ENCODE data around the gene SBF2.
A peak's percentile ranks its signal among the peaks of the same experiment; 100 is the strongest.

SBF2 gene

DNA sequence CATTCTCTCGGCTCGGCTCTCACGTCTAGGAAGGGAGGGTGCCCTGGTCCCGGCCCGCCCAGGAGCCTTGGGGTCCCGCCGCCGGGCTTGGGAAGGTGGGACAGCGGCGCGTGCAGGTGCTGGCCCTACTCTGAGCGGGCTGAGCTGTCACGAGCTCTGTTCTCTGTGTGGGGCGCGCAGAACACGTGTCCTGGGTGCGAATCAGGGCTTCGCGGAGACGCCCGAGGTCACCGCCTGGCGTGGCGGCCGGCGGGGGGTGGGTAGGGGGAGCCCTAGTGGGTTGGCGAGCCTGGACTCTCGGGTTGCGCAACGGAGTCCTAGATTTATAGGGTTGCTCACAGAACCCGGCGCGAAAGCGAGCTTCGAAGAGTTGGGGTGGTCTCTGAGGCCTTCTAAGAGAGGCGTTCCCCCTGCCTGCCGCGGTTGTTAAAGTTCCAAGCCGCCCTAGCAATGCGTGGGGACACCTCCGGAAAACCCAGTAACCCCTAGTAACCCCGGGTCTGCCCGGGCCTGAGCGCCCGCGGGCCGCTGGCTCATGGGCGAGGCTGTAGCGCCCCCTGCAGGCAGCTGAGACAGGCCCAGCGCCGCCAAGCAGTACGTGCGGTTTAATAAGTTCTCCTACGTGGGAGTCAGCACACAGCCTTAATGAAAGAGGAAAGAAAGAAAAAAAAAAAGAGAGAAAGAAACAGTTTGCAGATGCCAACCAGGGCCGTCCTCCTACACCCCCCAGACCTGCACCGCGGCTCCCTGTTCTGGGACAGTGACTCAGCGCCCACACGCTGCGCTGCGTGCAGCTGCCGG, 13.6 kb upstream of the SBF2 start:
- H2AFZ ChIP-seq (ENCODE audit: low read depth, low read length) = peak overlapping the region; percentile 85
- H3K36me3 ChIP-seq (replicated peaks; ENCODE audit: low read depth, low read length) = peaks cover 12% of the 10 kb centered on the region
- no peaks in the 10 kb centered on the region for H4K20me1 ChIP-seq (ENCODE audit: insufficient read depth, low read length)
- peak overlapping the region; percentile 78 for H3K4me3 ChIP-seq (ENCODE audit: low read length)
- TF ChIP-seq, protein P1, sequence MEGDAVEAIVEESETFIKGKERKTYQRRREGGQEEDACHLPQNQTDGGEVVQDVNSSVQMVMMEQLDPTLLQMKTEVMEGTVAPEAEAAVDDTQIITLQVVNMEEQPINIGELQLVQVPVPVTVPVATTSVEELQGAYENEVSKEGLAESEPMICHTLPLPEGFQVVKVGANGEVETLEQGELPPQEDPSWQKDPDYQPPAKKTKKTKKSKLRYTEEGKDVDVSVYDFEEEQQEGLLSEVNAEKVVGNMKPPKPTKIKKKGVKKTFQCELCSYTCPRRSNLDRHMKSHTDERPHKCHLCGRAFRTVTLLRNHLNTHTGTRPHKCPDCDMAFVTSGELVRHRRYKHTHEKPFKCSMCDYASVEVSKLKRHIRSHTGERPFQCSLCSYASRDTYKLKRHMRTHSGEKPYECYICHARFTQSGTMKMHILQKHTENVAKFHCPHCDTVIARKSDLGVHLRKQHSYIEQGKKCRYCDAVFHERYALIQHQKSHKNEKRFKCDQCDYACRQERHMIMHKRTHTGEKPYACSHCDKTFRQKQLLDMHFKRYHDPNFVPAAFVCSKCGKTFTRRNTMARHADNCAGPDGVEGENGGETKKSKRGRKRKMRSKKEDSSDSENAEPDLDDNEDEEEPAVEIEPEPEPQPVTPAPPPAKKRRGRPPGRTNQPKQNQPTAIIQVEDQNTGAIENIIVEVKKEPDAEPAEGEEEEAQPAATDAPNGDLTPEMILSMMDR (IDR thresholded peaks at IDR 0.05; ENCODE audit: low read depth, low read length) = peak; percentile 98
- TF ChIP-seq EZH2phosphoT487 (IDR thresholded peaks at IDR 0.05; ENCODE audit: low read depth) = no peak
- peak overlapping the region; percentile 66 for H3K27ac ChIP-seq (ENCODE audit: low read length)
- peaks cover 73% of the 10 kb centered on the region for H3K27me3 ChIP-seq (ENCODE audit: low read depth, low read length)
- peak overlapping the region; percentile 70 for H3K9ac ChIP-seq (ENCODE audit: low read length)
- 0 out of 2 replicates have a peak, but pooled peaks cover 4% of the 10 kb centered on the region for H3K9me3 ChIP-seq (ENCODE audit: insufficient read depth, low read length)
- peaks cover 48% of the 10 kb centered on the region for H3K4me1 ChIP-seq (ENCODE audit: low read length)
- peak overlapping the region; percentile 93 for H3K4me2 ChIP-seq (ENCODE audit: low read length)
- H3K79me2 ChIP-seq (ENCODE audit: low read length) = no peaks in the 10 kb centered on the region

DNA sequence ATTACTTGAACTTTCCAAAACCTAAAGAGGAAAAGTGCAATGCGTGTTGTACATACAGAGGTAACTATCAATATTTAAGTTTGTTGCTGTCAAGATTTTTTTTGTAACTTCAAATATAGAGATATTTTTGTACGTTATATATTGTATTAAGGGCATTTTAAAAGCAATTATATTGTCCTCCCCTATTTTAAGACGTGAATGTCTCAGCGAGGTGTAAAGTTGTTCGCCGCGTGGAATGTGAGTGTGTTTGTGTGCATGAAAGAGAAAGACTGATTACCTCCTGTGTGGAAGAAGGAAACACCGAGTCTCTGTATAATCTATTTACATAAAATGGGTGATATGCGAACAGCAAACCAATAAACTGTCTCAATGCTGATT, 13.0 kb upstream of the SBF2 start:
- H3K4me2 ChIP-seq (ENCODE audit: low read length) = peak overlapping the region; percentile 93
- no peak for TF ChIP-seq EZH2phosphoT487 (IDR thresholded peaks at IDR 0.05; ENCODE audit: low read depth)
- TF ChIP-seq, protein P1 (IDR thresholded peaks at IDR 0.05; ENCODE audit: low read depth, low read length) = no peak
- no peak overlapping the region for H2AFZ ChIP-seq (ENCODE audit: low read depth, low read length)
- H3K9me3 ChIP-seq (ENCODE audit: insufficient read depth, low read length) = 0 out of 2 replicates have a peak, but pooled peaks cover 4% of the 10 kb centered on the region
- H4K20me1 ChIP-seq (ENCODE audit: insufficient read depth, low read length) = no peaks in the 10 kb centered on the region
- H3K79me2 ChIP-seq (ENCODE audit: low read length) = no peaks in the 10 kb centered on the region
- H3K27ac ChIP-seq (ENCODE audit: low read length) = no peak overlapping the region
- H3K36me3 ChIP-seq (replicated peaks; ENCODE audit: low read depth, low read length) = peaks cover 7% of the 10 kb centered on the region
- peaks cover 48% of the 10 kb centered on the region for H3K4me1 ChIP-seq (ENCODE audit: low read length)
- H3K27me3 ChIP-seq (ENCODE audit: low read depth, low read length) = peaks cover 74% of the 10 kb centered on the region
- H3K4me3 ChIP-seq (ENCODE audit: low read length) = peak overlapping the region; percentile 78; the same call in 1 of the 2 replicates
- H3K9ac ChIP-seq (ENCODE audit: low read length) = no peak overlapping the region

DNA sequence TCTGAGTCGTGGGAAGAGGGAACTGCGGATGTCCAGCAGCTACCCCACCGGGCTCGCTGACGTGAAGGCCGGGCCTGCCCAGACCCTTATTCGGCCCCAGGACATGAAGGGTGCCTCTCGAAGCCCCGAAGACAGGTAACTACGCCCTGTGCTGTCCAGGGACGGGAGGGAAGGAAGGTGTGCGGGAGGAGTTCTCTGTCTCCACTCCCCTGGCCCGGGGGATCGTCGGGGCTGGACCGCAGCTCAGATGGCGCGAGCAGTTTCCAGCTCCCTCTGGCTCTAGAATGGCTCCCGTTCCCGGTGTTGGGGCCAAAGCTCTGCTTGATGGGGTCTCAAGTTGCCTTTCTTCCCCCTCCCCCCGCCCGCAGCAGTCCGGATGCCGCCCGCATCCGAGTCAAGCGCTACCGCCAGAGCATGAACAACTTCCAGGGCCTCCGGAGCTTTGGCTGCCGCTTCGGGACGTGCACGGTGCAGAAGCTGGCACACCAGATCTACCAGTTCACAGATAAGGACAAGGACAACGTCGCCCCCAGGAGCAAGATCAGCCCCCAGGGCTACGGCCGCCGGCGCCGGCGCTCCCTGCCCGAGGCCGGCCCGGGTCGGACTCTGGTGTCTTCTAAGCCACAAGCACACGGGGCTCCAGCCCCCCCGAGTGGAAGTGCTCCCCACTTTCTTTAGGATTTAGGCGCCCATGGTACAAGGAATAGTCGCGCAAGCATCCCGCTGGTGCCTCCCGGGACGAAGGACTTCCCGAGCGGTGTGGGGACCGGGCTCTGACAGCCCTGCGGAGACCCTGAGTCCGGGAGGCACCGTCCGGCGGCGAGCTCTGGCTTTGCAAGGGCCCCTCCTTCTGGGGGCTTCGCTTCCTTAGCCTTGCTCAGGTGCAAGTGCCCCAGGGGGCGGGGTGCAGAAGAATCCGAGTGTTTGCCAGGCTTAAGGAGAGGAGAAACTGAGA, 12.2 kb upstream of the SBF2 start:
- no peaks in the 10 kb centered on the region for H3K79me2 ChIP-seq (ENCODE audit: low read length)
- H3K27me3 ChIP-seq (ENCODE audit: low read depth, low read length) = peaks cover 77% of the 10 kb centered on the region
- no peak overlapping the region for H3K4me2 ChIP-seq (ENCODE audit: low read length)

More for the DNA sequence above, 12.2 kb upstream of the SBF2 start:
- H2AFZ ChIP-seq (ENCODE audit: low read depth, low read length) = no peak overlapping the region
- no peaks in the 10 kb centered on the region for H3K9me3 ChIP-seq (ENCODE audit: insufficient read depth, low read length)
- H3K27ac ChIP-seq (ENCODE audit: low read length) = no peak overlapping the region
- no peaks in the 10 kb centered on the region for H3K36me3 ChIP-seq (replicated peaks; ENCODE audit: low read depth, low read length)
- H3K4me1 ChIP-seq (ENCODE audit: low read length) = peaks cover 48% of the 10 kb centered on the region
- no peak for TF ChIP-seq EZH2phosphoT487 (IDR thresholded peaks at IDR 0.05; ENCODE audit: low read depth)
- TF ChIP-seq, protein P1 (IDR thresholded peaks at IDR 0.05; ENCODE audit: low read depth, low read length) = no peak
- H3K9ac ChIP-seq (ENCODE audit: low read length) = no peak overlapping the region
- H4K20me1 ChIP-seq (ENCODE audit: insufficient read depth, low read length) = no peaks in the 10 kb centered on the region
- H3K4me3 ChIP-seq (ENCODE audit: low read length) = peak overlapping the region; percentile 78; the same call in 1 of the 2 replicates
